GM12878 (cell line): ENCODE measurements around the gene TENT5A. TPM values are rescaled to one million over a fixed set of nuclear protein-coding genes. Genes with fewer than 3 reads are reported as not detected.

ENCODE experiments used
- ATAC-seq: fragments of 200-7000 bp; cut with Tn5 transposase; 3 replicates; pipeline ENCODE4 v1.9.1; 2020; ENCODE audit warnings: mild to moderate bottlenecking, moderate library complexity
- BruUV-seq: library from RNA; stranded (reverse); fragments of 400-500 nt; replicated peaks from 2 replicates; lab custom pipeline; 2021; lab: Mats Ljungman, UMichigan
- CTCF ChIA-PET: fragments of 300-600 bp; sonication (Branson Sonifier 250); formaldehyde crosslinking; extraction: SDS; loops from one replicate; lab custom pipeline; 2021; ENCODE audit warnings: inconsistent platforms; lab: Yijun Ruan, JAX
- POLR2A ChIA-PET: fragments of 350-600 bp; formaldehyde crosslinking; extraction: SDS; loops from one replicate; lab custom pipeline; 2021; ENCODE audit warnings: inconsistent platforms; lab: Charles Lee
- RAD21 ChIA-PET: fragments of 300-600 bp; sonication (Branson Sonifier 250); formaldehyde crosslinking; loops from one replicate; lab custom pipeline; 2023; ENCODE audit warnings: antibody characterized with exemption; ENCODE audit not compliant: unreplicated experiment; lab: Charles Lee
- SMC1A ChIA-PET: fragments of 300-600 bp; sonication (Branson Sonifier 250); formaldehyde crosslinking; loops from one replicate; lab custom pipeline; 2023; ENCODE audit not compliant: unreplicated experiment, uncharacterized antibody; lab: Charles Lee
- DNase-seq: peaks from one replicate; pipeline ENCODE4 v3.0.0-alpha.2; 2011; ENCODE audit warnings: low read depth, low spot score
- FAIRE-seq: peaks from 3 replicates; lab custom pipeline; 2011; peaks lifted over from hg19 to GRCh38; lab: Jason Lieb, UNC
- H2AFZ ChIP-seq: 2 replicates; pipeline ENCODE4 v1.6.0; 2011; ENCODE audit warnings: low read depth, low read length, control low read depth; ENCODE audit not compliant: control insufficient read depth
- H3K27ac ChIP-seq: 2 replicates; pipeline ENCODE4 v1.5.1; 2011; ENCODE audit warnings: control low read depth; ENCODE audit not compliant: control insufficient read depth, insufficient read depth
- H3K27me3 ChIP-seq, 2 experiments: replicated peaks in 1 of 2; 2 replicates each; pipeline versions ENCODE4 v1.6.0 to v1.6.1; 2011; ENCODE audit warnings: low read length in 1 of 2; ENCODE audit not compliant: control insufficient read depth in 2 of 2, insufficient read depth in 2 of 2
- H3K36me3 ChIP-seq, 2 experiments: 2 replicates each; pipeline ENCODE4 v1.5.1; 2011; ENCODE audit warnings: low read length in 1 of 2; ENCODE audit not compliant: control insufficient read depth in 2 of 2, insufficient read depth in 2 of 2
- H3K4me1 ChIP-seq: 2 replicates; pipeline ENCODE4 v1.6.1; 2011; ENCODE audit warnings: mild to moderate bottlenecking, low read length, moderate library complexity, mixed read lengths; ENCODE audit not compliant: control insufficient read depth, insufficient read depth
- H3K4me2 ChIP-seq: 2 replicates; pipeline ENCODE4 v1.6.0; 2011; ENCODE audit warnings: control low read depth; ENCODE audit not compliant: control insufficient read depth, insufficient read depth
- H3K4me3 ChIP-seq: fragments of 200-600 bp; sonication (generic); 2 replicates; pipeline ENCODE4 v1.5.1; 2016
- H3K79me2 ChIP-seq: 2 replicates; pipeline ENCODE4 v1.6.0; 2011; ENCODE audit warnings: low read length; ENCODE audit not compliant: control insufficient read depth, insufficient read depth
- H3K9ac ChIP-seq: 2 replicates; pipeline ENCODE4 v1.8.0; 2011; ENCODE audit warnings: low read length, control low read depth, mixed read lengths; ENCODE audit not compliant: control insufficient read depth, insufficient read depth
- H3K9me3 ChIP-seq: replicated peaks from 3 replicates; pipeline ENCODE4 v1.5.1; 2011; ENCODE audit warnings: mild to moderate bottlenecking, low read length; ENCODE audit not compliant: control insufficient read depth, insufficient read depth
- H4K20me1 ChIP-seq: 2 replicates; pipeline ENCODE4 v1.6.0; 2011; ENCODE audit not compliant: control insufficient read depth, insufficient read depth
- BCLAF1 ChIP-seq: fragments of 450-650 bp; IDR thresholded peaks from 2 replicates; pipeline ENCODE4 v1.6.1; 2017; ENCODE audit warnings: antibody characterized with exemption, mild to moderate bottlenecking, moderate library complexity
- CREM ChIP-seq: IDR thresholded peaks from 2 replicates; pipeline ENCODE4 v1.6.1; 2014; ENCODE audit warnings: antibody characterized with exemption, low read depth
- GATAD2B ChIP-seq: fragments of 450-650 bp; conservative IDR thresholded peaks from 2 replicates; pipeline ENCODE4 v1.6.1; 2017; ENCODE audit warnings: low read depth, mild to moderate bottlenecking, moderate library complexity
- HDGF ChIP-seq: fragments of 450-650 bp; IDR thresholded peaks from 2 replicates; pipeline ENCODE4 v1.6.1; 2016; ENCODE audit warnings: antibody characterized with exemption
- IRF5 ChIP-seq: fragments of 450-650 bp; IDR thresholded peaks from 2 replicates; pipeline ENCODE4 v1.6.1; 2017; ENCODE audit warnings: borderline replicate concordance
- JUNB ChIP-seq: IDR thresholded peaks from 2 replicates; pipeline ENCODE4 v1.6.1; 2016; ENCODE audit warnings: antibody characterized with exemption, mild to moderate bottlenecking
- KLF5 ChIP-seq: fragments of 450-650 bp; IDR thresholded peaks from 2 replicates; pipeline ENCODE4 v1.6.1; 2014; ENCODE audit warnings: mild to moderate bottlenecking; ENCODE audit not compliant: partially characterized antibody
- MTA2 ChIP-seq: fragments of 450-650 bp; IDR thresholded peaks from 2 replicates; pipeline ENCODE4 v1.6.1; 2016; ENCODE audit warnings: low read depth, mild to moderate bottlenecking, moderate library complexity
- PAX5 ChIP-seq: IDR thresholded peaks from 2 replicates; pipeline ENCODE4 v1.6.1; 2011; ENCODE audit warnings: low read depth, low read length, borderline replicate concordance
- POLR2AphosphoS5 ChIP-seq: IDR thresholded peaks from 2 replicates; pipeline ENCODE4 v1.6.1; 2011; ENCODE audit warnings: mild to moderate bottlenecking, low read length, inconsistent platforms
- RFX5 ChIP-seq: IDR thresholded peaks from 2 replicates; pipeline ENCODE4 v1.6.1; 2011; ENCODE audit warnings: low read depth, low read length, improper control_type of control experiment
- SMAD5 ChIP-seq: IDR thresholded peaks from 2 replicates; pipeline ENCODE4 v1.6.1; 2016; ENCODE audit warnings: antibody characterized with exemption, low read depth
- SPI1 ChIP-seq: IDR thresholded peaks from 2 replicates; pipeline ENCODE4 v1.6.1; 2011; ENCODE audit warnings: low read depth, mild to moderate bottlenecking, low read length, moderate library complexity, borderline replicate concordance; ENCODE audit not compliant: insufficient read depth
- STAT1 ChIP-seq: fragments of 450-650 bp; conservative IDR thresholded peaks from 2 replicates; pipeline ENCODE4 v1.6.1; 2014; ENCODE audit warnings: antibody characterized with exemption, mild to moderate bottlenecking
- YY1 ChIP-seq: IDR thresholded peaks from 2 replicates; pipeline ENCODE4 v1.6.1; 2011; ENCODE audit warnings: low read depth, mild to moderate bottlenecking, low read length
- ZBTB11 ChIP-seq: fragments of 450-650 bp; formaldehyde crosslinking; IDR thresholded peaks from 2 replicates; pipeline ENCODE4 v1.5.0; 2022; ENCODE audit warnings: mild to moderate bottlenecking, missing genetic modification characterization
- WGBS: methylation state at CpG from one replicate; pipeline ENCODE4 v1.1.6; 2016; ENCODE audit warnings: low lambda C conversion rate; ENCODE audit not compliant: insufficient replicate concordance, insufficient coverage; ENCODE audit errors: missing lambda C conversion rate; 5-methylcytosine and 5-hydroxymethylcytosine counted together
- in situ Hi-C: fragments of 300-500 bp; cut with MboI; formaldehyde crosslinking; loops from 9 replicates; pipeline ENCODE4 v1.14.3; 2018; ENCODE audit warnings: mixed read lengths
- intact Hi-C: fragments of 100-400 bp; cut with micrococcal nuclease; formaldehyde crosslinking; loops from one replicate; pipeline ENCODE4 v1.14.2; 2022; ENCODE audit not compliant: unreplicated experiment
- polyA plus RNA-seq, 11 experiments: library from polyadenylated mRNA; depleted of rRNA in 4 of 11; unstranded in 6 of 11; stranded (reverse) in 5 of 11; fragments of >200 nt; fragmentation: Nextera tagmentation in 4 of 11; fragmentation: Illumina TruSeq in 1 of 11; extraction: Ambion mirVana in 4 of 11; extraction: Trizol in 1 of 11; gene quantifications; 1 replicate in 1 of 11; 2 replicates in 10 of 11; pipeline versions ENCODE4 v1.2.1 to v1.2.3, GENCODE V29; 2011 to 2016; ENCODE audit warnings: inconsistent platforms in 2 of 11, missing spikeins in 2 of 11, low read depth in 1 of 11
- total RNA-seq, 4 experiments: library from RNA; depleted of rRNA in 3 of 4; stranded (reverse); fragments of >200 nt in 3 of 4; fragmentation: Illumina TruSeq in 1 of 4; extraction: Trizol in 1 of 4; gene quantifications; 2 replicates each; pipeline versions ENCODE4 v1.2.1 to v1.2.3, GENCODE V29; 2013 to 2021

The TENT5A gene
- total and polyA plus RNA-seq, 10 of the 15 experiments (the other 5 are each of a cell fraction or from before 2014, with no cell fraction given) = 0.25 to 9.6 (median 0.48) TPM

- H2AFZ ChIP-seq = no peak overlapping the region
- no peaks in the 10 kb centered on the region for H3K36me3 ChIP-seq
- ATAC-seq = no peak
- no peak for FAIRE-seq
- intact Hi-C loops = no loop called here
- no peak overlapping the region for H3K9ac ChIP-seq
- no TSS peak for BruUV-seq
- H3K4me1 ChIP-seq = no peaks in the 10 kb centered on the region
- no peaks in the 10 kb centered on the region for H3K79me2 ChIP-seq
- H3K4me3 ChIP-seq = no peak overlapping the region
- in situ Hi-C loops = no loop called here
- H3K9me3 ChIP-seq = no peaks in the 10 kb centered on the region; the same call in 2 of the 3 replicates
- H3K27ac ChIP-seq = no peak overlapping the region
- RAD21 ChIA-PET = interaction anchor here (1.0 to 4.1 kb wide), 3 partner anchors 9 to 165 kb away, joined by 3 to 15 read pairs (median 5); partner anchors contain the start of gene TENT5A
- POLR2A ChIA-PET = interaction anchor here (0.6 to 2.5 kb wide), 3 partner anchors 16 to 274 kb away, joined by 3 to 7 read pairs (median 3); no protein-coding TSS in a partner anchor
- H3K4me2 ChIP-seq = no peak overlapping the region
- no peak for DNase-seq
- 0% methylated on average over 1 of the region's 1 CpG for WGBS
- CTCF ChIA-PET = interaction anchor here (0.8 to 6.3 kb wide), 8 partner anchors 8 to 279 kb away, joined by 3 to 41 read pairs (median 4); partner anchors contain the start of gene TENT5A
- H3K27me3 ChIP-seq = no peaks in the 10 kb centered on the region
- H4K20me1 ChIP-seq = no peaks in the 10 kb centered on the region
- SMC1A ChIA-PET = interaction anchor here (0.5 to 5.8 kb wide), 21 partner anchors 8 to 1075 kb away, joined by 3 to 39 read pairs (median 3); no protein-coding TSS in a partner anchor
- TF ChIP-seq GATAD2B (no peak), YY1 (no peak), RFX5 (no peak), POLR2AphosphoS5 (no peak), ZBTB11 (CRISPR knock-in tag) (no peak), SMAD5 (no peak), HDGF (no peak), JUNB (no peak), KLF5 (no peak), SPI1 (no peak), MTA2 (no peak), IRF5 (no peak), STAT1 (no peak), BCLAF1 (no peak), PAX5 (no peak), CREM (no peak)
- TF ChIP-seq, all 136 proteins: peak for 0
Measured at GRCh38 chr6:81731814-81732213, 20.7 kb downstream of the TENT5A start.
